GM12878 (cell line): Measurements from ENCODE around the gene P2RX7. TPM values are rescaled to one million over a fixed set of nuclear protein-coding genes. Genes with fewer than 3 reads are reported as not detected.
"Not testable (repeated sequence)": the region's sequence is repeated elsewhere in the genome, so short reads cannot be mapped to it uniquely, and the experiment has no call there.

Experiments
- ATAC-seq: fragments of 200-7000 bp; cut with Tn5 transposase; 3 replicates; pipeline ENCODE4 v1.9.1; 2020; ENCODE audit warnings: mild to moderate bottlenecking, moderate library complexity
- BruUV-seq: library from RNA; stranded (reverse); fragments of 400-500 nt; replicated peaks from 2 replicates; lab custom pipeline; 2021; lab: Mats Ljungman, UMichigan
- CTCF ChIA-PET: fragments of 300-600 bp; sonication (Branson Sonifier 250); formaldehyde crosslinking; extraction: SDS; loops from one replicate; lab custom pipeline; 2021; ENCODE audit warnings: inconsistent platforms; lab: Yijun Ruan, JAX
- POLR2A ChIA-PET: fragments of 350-600 bp; formaldehyde crosslinking; extraction: SDS; loops from one replicate; lab custom pipeline; 2021; ENCODE audit warnings: inconsistent platforms; lab: Charles Lee
- RAD21 ChIA-PET: fragments of 300-600 bp; sonication (Branson Sonifier 250); formaldehyde crosslinking; loops from one replicate; lab custom pipeline; 2023; ENCODE audit warnings: antibody characterized with exemption; ENCODE audit not compliant: unreplicated experiment; lab: Charles Lee
- SMC1A ChIA-PET: fragments of 300-600 bp; sonication (Branson Sonifier 250); formaldehyde crosslinking; loops from one replicate; lab custom pipeline; 2023; ENCODE audit not compliant: unreplicated experiment, uncharacterized antibody; lab: Charles Lee
- DNase-seq: peaks from one replicate; pipeline ENCODE4 v3.0.0-alpha.2; 2011; ENCODE audit warnings: low read depth, low spot score
- FAIRE-seq: peaks from 3 replicates; lab custom pipeline; 2011; peaks lifted over from hg19 to GRCh38; lab: Jason Lieb, UNC
- H2AFZ ChIP-seq: 2 replicates; pipeline ENCODE4 v1.6.0; 2011; ENCODE audit warnings: low read depth, low read length, control low read depth; ENCODE audit not compliant: control insufficient read depth
- H3K27ac ChIP-seq: 2 replicates; pipeline ENCODE4 v1.5.1; 2011; ENCODE audit warnings: control low read depth; ENCODE audit not compliant: control insufficient read depth, insufficient read depth
- H3K27me3 ChIP-seq, 2 experiments: replicated peaks in 1 of 2; 2 replicates each; pipeline versions ENCODE4 v1.6.0 to v1.6.1; 2011; ENCODE audit warnings: low read length in 1 of 2; ENCODE audit not compliant: control insufficient read depth in 2 of 2, insufficient read depth in 2 of 2
- H3K36me3 ChIP-seq, 2 experiments: 2 replicates each; pipeline ENCODE4 v1.5.1; 2011; ENCODE audit warnings: low read length in 1 of 2; ENCODE audit not compliant: control insufficient read depth in 2 of 2, insufficient read depth in 2 of 2
- H3K4me1 ChIP-seq: 2 replicates; pipeline ENCODE4 v1.6.1; 2011; ENCODE audit warnings: mild to moderate bottlenecking, low read length, moderate library complexity, mixed read lengths; ENCODE audit not compliant: control insufficient read depth, insufficient read depth
- H3K4me2 ChIP-seq: 2 replicates; pipeline ENCODE4 v1.6.0; 2011; ENCODE audit warnings: control low read depth; ENCODE audit not compliant: control insufficient read depth, insufficient read depth
- H3K4me3 ChIP-seq: fragments of 200-600 bp; sonication (generic); 2 replicates; pipeline ENCODE4 v1.5.1; 2016
- H3K79me2 ChIP-seq: 2 replicates; pipeline ENCODE4 v1.6.0; 2011; ENCODE audit warnings: low read length; ENCODE audit not compliant: control insufficient read depth, insufficient read depth
- H3K9ac ChIP-seq: 2 replicates; pipeline ENCODE4 v1.8.0; 2011; ENCODE audit warnings: low read length, control low read depth, mixed read lengths; ENCODE audit not compliant: control insufficient read depth, insufficient read depth
- H3K9me3 ChIP-seq: replicated peaks from 3 replicates; pipeline ENCODE4 v1.5.1; 2011; ENCODE audit warnings: mild to moderate bottlenecking, low read length; ENCODE audit not compliant: control insufficient read depth, insufficient read depth
- H4K20me1 ChIP-seq: 2 replicates; pipeline ENCODE4 v1.6.0; 2011; ENCODE audit not compliant: control insufficient read depth, insufficient read depth
- ASH2L ChIP-seq: fragments of 300-600, 200-600 bp; sonication (generic); IDR thresholded peaks from 2 replicates; pipeline ENCODE4 v1.6.1; 2017; ENCODE audit warnings: low read depth, mild to moderate bottlenecking, borderline replicate concordance
- CEBPZ ChIP-seq: fragments of 150-350 bp; IDR thresholded peaks from 2 replicates; pipeline ENCODE4 v1.6.1; 2016; ENCODE audit warnings: low read depth, low read length
- MEF2A ChIP-seq: IDR thresholded peaks from 2 replicates; pipeline ENCODE4 v1.6.1; 2011; ENCODE audit warnings: low read depth, mild to moderate bottlenecking, low read length, moderate library complexity; ENCODE audit not compliant: insufficient read depth
- MTA3 ChIP-seq: IDR thresholded peaks from 2 replicates; pipeline ENCODE4 v1.6.1; 2012; ENCODE audit warnings: low read length, inconsistent platforms, borderline replicate concordance
- PBX3 ChIP-seq: IDR thresholded peaks from 2 replicates; pipeline ENCODE4 v1.6.1; 2011; ENCODE audit warnings: mild to moderate bottlenecking, low read depth, low read length, moderate library complexity; ENCODE audit not compliant: insufficient replicate concordance
- RELA ChIP-seq: fragments of 450-650 bp; IDR thresholded peaks from 2 replicates; pipeline ENCODE4 v1.8.0; 2014; ENCODE audit warnings: borderline replicate concordance; ENCODE audit not compliant: partially characterized antibody
- WGBS: methylation state at CpG from one replicate; pipeline ENCODE4 v1.1.6; 2016; ENCODE audit warnings: low lambda C conversion rate; ENCODE audit not compliant: insufficient replicate concordance, insufficient coverage; ENCODE audit errors: missing lambda C conversion rate; 5-methylcytosine and 5-hydroxymethylcytosine counted together
- in situ Hi-C: fragments of 300-500 bp; cut with MboI; formaldehyde crosslinking; loops from 9 replicates; pipeline ENCODE4 v1.14.3; 2018; ENCODE audit warnings: mixed read lengths
- intact Hi-C: fragments of 100-400 bp; cut with micrococcal nuclease; formaldehyde crosslinking; loops from one replicate; pipeline ENCODE4 v1.14.2; 2022; ENCODE audit not compliant: unreplicated experiment
- polyA plus RNA-seq, 11 experiments: library from polyadenylated mRNA; depleted of rRNA in 4 of 11; unstranded in 6 of 11; stranded (reverse) in 5 of 11; fragments of >200 nt; fragmentation: Nextera tagmentation in 4 of 11; fragmentation: Illumina TruSeq in 1 of 11; extraction: Ambion mirVana in 4 of 11; extraction: Trizol in 1 of 11; gene quantifications; 1 replicate in 1 of 11; 2 replicates in 10 of 11; pipeline versions ENCODE4 v1.2.1 to v1.2.3, GENCODE V29; 2011 to 2016; ENCODE audit warnings: inconsistent platforms in 2 of 11, missing spikeins in 2 of 11, low read depth in 1 of 11
- total RNA-seq, 4 experiments: library from RNA; depleted of rRNA in 3 of 4; stranded (reverse); fragments of >200 nt in 3 of 4; fragmentation: Illumina TruSeq in 1 of 4; extraction: Trizol in 1 of 4; gene quantifications; 2 replicates each; pipeline versions ENCODE4 v1.2.1 to v1.2.3, GENCODE V29; 2013 to 2021

Gene P2RX7
- total and polyA plus RNA-seq, 10 of the 15 experiments (the other 5 are each of a cell fraction or from before 2014, with no cell fraction given) = 0.74 to 2.6 (median 1.5) TPM

GRCh38 chr12:121205491-121205890 lies 72.8 kb downstream of the P2RX7 start:
- SMC1A ChIA-PET = interaction anchor here (1.7 kb wide), 1 partner anchor 10 kb away, joined by 4 read pairs; no protein-coding TSS in a partner anchor
- Histone ChIP-seq H3K4me2 (no peak overlapping the region), H3K27me3 (no peaks in the 10 kb centered on the region), H3K79me2 (peaks cover 4% of the 10 kb centered on the region; the same call in 1 of the 2 replicates), H4K20me1 (no peaks in the 10 kb centered on the region), H3K36me3 (no peaks in the 10 kb centered on the region), H3K9ac (no peak overlapping the region), H3K9me3 (no peaks in the 10 kb centered on the region), H3K4me3 (no peak overlapping the region), H3K4me1 (no peaks in the 10 kb centered on the region), H2AFZ (no peak overlapping the region), H3K27ac (no peak overlapping the region)
- DNase-seq = no peak
- FAIRE-seq = no peak
- BruUV-seq = no TSS peak
- in situ Hi-C loops = no loop called here
- WGBS = 87% methylated on average over 7 of the region's 7 CpGs
- RAD21 ChIA-PET = interaction anchor here (1.2 kb wide), 1 partner anchor 144 kb away, joined by 3 read pairs; no protein-coding TSS in a partner anchor
- POLR2A ChIA-PET = interaction anchor here (1.4 kb wide), 1 partner anchor 14 kb away, joined by 4 read pairs; no protein-coding TSS in a partner anchor
- CTCF ChIA-PET = interaction anchor here (0.6 to 1.4 kb wide), 3 partner anchors 15 to 161 kb away, joined by 3 to 4 read pairs (median 3); no protein-coding TSS in a partner anchor
- no peak for ATAC-seq
- TF ChIP-seq CEBPZ (no peak), MTA3 (no peak), RELA (no peak), ASH2L (no peak), PBX3 (no peak), MEF2A (no peak)
- intact Hi-C loops = no loop called here

GRCh38 chr12:121208571-121208970 lies 75.9 kb downstream of the P2RX7 start:
- H3K4me3 ChIP-seq, RAD21 ChIA-PET, H3K27ac ChIP-seq, FAIRE-seq, H3K4me2 ChIP-seq, DNase-seq, H3K79me2 ChIP-seq, H2AFZ ChIP-seq, H3K27me3 ChIP-seq, H3K9ac ChIP-seq, H3K4me1 ChIP-seq, BruUV-seq, H3K36me3 ChIP-seq, H3K9me3 ChIP-seq, ATAC-seq, in situ Hi-C loops, POLR2A ChIA-PET, H4K20me1 ChIP-seq, intact Hi-C loops: not testable (repeated sequence)
- ChIA-PET CTCF (interaction anchor here (0.7 to 1.0 kb wide), 2 partner anchors 33 to 99 kb away, joined by 3 read pairs; no protein-coding TSS in a partner anchor), SMC1A (interaction anchor here (1.1 to 2.1 kb wide), 2 partner anchors 76 to 148 kb away, joined by 3 to 5 read pairs; partner anchors contain the start of gene P2RX7)
- 95% methylated on average over 4 of the region's 10 CpGs for WGBS
